Activated T-helper 2 cell treated with anti-CD3 and anti-CD28 coated beads, Interferon-gamma antibody, Interleukin-2, Interleukin-4, amounts not matched to agents 10 μg/mL and 5 μg/mL and 100 μg/mL, durations not matched to agents 14 hours and 24 hours and 36 hours (primary cell): Measurements from ENCODE around the gene ORM2. TPM values are rescaled to one million over a fixed set of nuclear protein-coding genes. Genes with fewer than 3 reads are reported as not detected.
"Not testable (repeated sequence)": the region's sequence is repeated elsewhere in the genome, so short reads cannot be mapped to it uniquely, and the experiment has no call there.

Source experiments
- DNase-seq: peaks from one replicate; pipeline ENCODE4 v3.0.0; 2021; ENCODE audit warnings: low spot score
- H3K27ac Mint-ChIP-seq: one replicate; pipeline ENCODE4 v1.8.0; 2021; ENCODE audit warnings: mixed read lengths
- H3K27me3 Mint-ChIP-seq: one replicate; pipeline ENCODE4 v1.8.0; 2021; ENCODE audit warnings: low read depth, mixed read lengths
- H3K36me3 Mint-ChIP-seq: one replicate; pipeline ENCODE4 v1.8.0; 2021; ENCODE audit warnings: low read depth, mixed read lengths
- H3K4me1 Mint-ChIP-seq: one replicate; pipeline ENCODE4 v1.8.0; 2021; ENCODE audit warnings: low read depth, mixed read lengths
- H3K4me3 Mint-ChIP-seq: one replicate; pipeline ENCODE4 v1.8.0; 2021; ENCODE audit warnings: low read depth, mild to moderate bottlenecking, moderate library complexity, mixed read lengths
- H3K9me3 Mint-ChIP-seq: one replicate; pipeline ENCODE4 v1.8.0; 2021; ENCODE audit warnings: mixed read lengths
- intact Hi-C: fragments of 100-400 bp; cut with micrococcal nuclease; formaldehyde crosslinking; loops from one replicate; pipeline ENCODE4 v1.15.1; 2023
- total RNA-seq: library from RNA; stranded (reverse); gene quantifications from 2 replicates; pipeline ENCODE4 v1.2.3, GENCODE V29; 2022

ORM2 gene
- total RNA-seq, 1 donor from 2014 or later: not detected

- no peak overlapping the region for H3K27ac Mint-ChIP-seq
- no peaks in the 10 kb centered on the region for H3K27me3 Mint-ChIP-seq
- no peak overlapping the region for H3K4me3 Mint-ChIP-seq
- H3K4me1 Mint-ChIP-seq: no peaks in the 10 kb centered on the region
- intact Hi-C loops: no loop called here
- H3K36me3 Mint-ChIP-seq: no peaks in the 10 kb centered on the region
- H3K9me3 Mint-ChIP-seq: no peaks in the 10 kb centered on the region
- DNase-seq: no peak
Measured at GRCh38 chr9:114312513-114312875, 17.2 kb upstream of the ORM2 start.

- Mint-ChIP-seq H3K4me3 (no peak overlapping the region), H3K27me3 (no peaks in the 10 kb centered on the region), H3K36me3 (no peaks in the 10 kb centered on the region), H3K9me3 (no peaks in the 10 kb centered on the region), H3K27ac (no peak overlapping the region), H3K4me1 (peaks cover 4% of the 10 kb centered on the region)
- intact Hi-C loops: no loop called here
- no peak for DNase-seq
Measured at GRCh38 chr9:114313186-114313585, 16.5 kb upstream of the ORM2 start.

GRCh38 chr9:114314256-114314867 is 15.3 kb upstream of the ORM2 start:
- intact Hi-C loops: no loop called here
- Mint-ChIP-seq H3K9me3 (no peaks in the 10 kb centered on the region), H3K36me3 (no peaks in the 10 kb centered on the region), H3K4me3 (no peak overlapping the region), H3K27me3 (no peaks in the 10 kb centered on the region), H3K4me1 (peaks cover 8% of the 10 kb centered on the region), H3K27ac (no peak overlapping the region)
- DNase-seq: no peak

GRCh38 chr9:114314881-114315722 is 14.6 kb upstream of the ORM2 start:
- no peaks in the 10 kb centered on the region for H3K9me3 Mint-ChIP-seq
- H3K27ac Mint-ChIP-seq: no peak overlapping the region

DNA sequence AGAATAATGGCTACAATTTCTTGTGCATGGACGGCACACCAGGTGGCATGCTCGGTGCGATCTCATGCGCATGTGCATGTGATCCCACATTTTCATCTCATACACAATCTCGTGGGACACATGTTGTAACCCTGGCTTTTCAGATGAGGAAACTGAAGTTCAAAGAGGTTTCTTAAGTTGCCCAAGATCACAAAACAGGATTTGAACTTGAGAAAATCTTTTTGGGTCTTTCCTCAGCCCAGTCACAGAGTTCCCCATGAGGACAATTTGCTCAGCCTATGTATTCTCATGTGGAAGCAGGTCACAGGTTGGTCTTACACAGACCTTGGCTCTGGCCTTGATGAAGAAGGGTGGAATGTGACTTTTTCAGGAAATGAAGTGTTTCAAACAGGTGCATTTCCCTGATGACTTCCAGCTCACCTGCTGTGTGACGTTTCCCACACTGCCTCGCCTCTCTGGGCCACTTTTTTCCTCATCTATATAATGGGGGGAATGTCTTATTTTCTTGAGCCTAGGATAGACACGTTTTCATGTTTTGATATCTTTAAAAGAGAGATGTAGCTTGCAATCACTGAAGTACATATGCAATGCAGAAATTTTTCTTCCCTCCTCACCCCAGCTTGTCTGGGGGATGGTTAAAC is 13.8 kb upstream of the ORM2 start:
- Mint-ChIP-seq H3K4me1 (peaks cover 8% of the 10 kb centered on the region), H3K4me3 (no peak overlapping the region), H3K9me3 (no peaks in the 10 kb centered on the region), H3K36me3 (no peaks in the 10 kb centered on the region), H3K27me3 (no peaks in the 10 kb centered on the region), H3K27ac (no peak overlapping the region)
- no peak for DNase-seq
- intact Hi-C loops: no loop called here

More at GRCh38 chr9:114314881-114315722, 14.6 kb upstream of the ORM2 start:
- intact Hi-C loops: no loop called here
- H3K4me1 Mint-ChIP-seq: peaks cover 8% of the 10 kb centered on the region
- no peak overlapping the region for H3K4me3 Mint-ChIP-seq
- H3K36me3 Mint-ChIP-seq: no peaks in the 10 kb centered on the region
- no peaks in the 10 kb centered on the region for H3K27me3 Mint-ChIP-seq
- DNase-seq: no peak

- H3K4me1 Mint-ChIP-seq: peaks cover 8% of the 10 kb centered on the region
- H3K27me3 Mint-ChIP-seq: no peaks in the 10 kb centered on the region
- H3K27ac Mint-ChIP-seq: no peak overlapping the region
- intact Hi-C loops: no loop called here
- DNase-seq: no peak
- no peaks in the 10 kb centered on the region for H3K9me3 Mint-ChIP-seq
- H3K36me3 Mint-ChIP-seq: no peaks in the 10 kb centered on the region
- no peak overlapping the region for H3K4me3 Mint-ChIP-seq
Measured at GRCh38 chr9:114316605-114317230, 13.0 kb upstream of the ORM2 start.

DNA sequence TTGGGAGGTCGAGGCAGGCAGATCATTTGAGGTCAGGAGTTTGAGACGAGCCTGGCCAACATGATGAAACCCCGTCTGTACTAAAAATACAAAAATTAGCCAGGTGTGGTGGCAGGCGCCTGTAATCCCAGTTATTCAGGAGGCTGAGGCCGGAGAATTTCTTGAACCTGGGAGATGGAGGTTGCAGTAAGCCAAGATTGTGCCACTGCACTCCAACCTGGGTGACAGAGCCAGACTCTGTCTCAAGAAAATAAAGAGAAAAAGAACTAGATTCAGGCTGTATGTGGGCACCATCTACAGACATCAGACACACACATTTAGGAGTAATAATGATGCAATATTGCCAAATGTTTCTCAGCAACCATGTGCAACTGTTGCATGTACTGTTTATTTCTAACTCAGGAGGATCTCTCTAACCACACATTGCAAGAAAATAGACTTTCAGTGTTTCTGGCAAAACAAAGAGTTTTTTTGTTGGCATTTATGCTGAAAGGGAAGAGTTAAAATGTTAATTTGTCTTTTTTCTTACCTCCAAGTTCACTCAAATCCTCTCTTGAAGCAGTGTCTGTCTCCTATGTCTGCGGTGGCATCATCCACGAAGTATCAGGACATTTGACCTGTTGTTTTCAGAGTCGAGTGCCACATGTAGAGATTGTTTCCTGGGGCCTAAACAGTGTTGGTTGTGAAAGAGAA is 11.9 kb upstream of the ORM2 start:
- no peaks in the 10 kb centered on the region for H3K27me3 Mint-ChIP-seq
- H3K4me3 Mint-ChIP-seq: no peak overlapping the region
- H3K27ac Mint-ChIP-seq: no peak overlapping the region
- no peaks in the 10 kb centered on the region for H3K36me3 Mint-ChIP-seq
- H3K9me3 Mint-ChIP-seq: no peaks in the 10 kb centered on the region
- intact Hi-C loops: no loop called here
- H3K4me1 Mint-ChIP-seq: peaks cover 8% of the 10 kb centered on the region
- DNase-seq: no peak

DNA sequence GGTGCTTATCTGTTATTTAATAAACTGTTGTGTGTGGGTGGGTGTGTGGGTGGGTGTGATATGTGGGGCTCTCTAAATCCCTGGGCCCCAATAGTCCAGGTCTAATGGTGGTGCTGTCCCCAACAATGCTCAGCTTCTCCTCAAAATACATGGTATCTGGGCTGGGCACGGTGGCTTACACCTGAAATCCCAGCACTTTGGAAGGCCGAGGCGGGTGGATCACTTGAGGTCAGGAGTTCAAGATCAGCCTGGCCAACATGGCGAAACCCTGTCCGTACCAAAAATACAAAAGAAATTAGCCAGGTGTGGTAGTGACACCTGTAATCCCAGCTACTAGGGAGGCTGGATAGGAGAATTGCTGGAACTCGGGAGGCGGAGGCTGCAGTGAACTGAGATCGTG is 11.3 kb upstream of the ORM2 start:
- H3K4me3 Mint-ChIP-seq: no peak overlapping the region
- no peak for DNase-seq
- H3K27me3 Mint-ChIP-seq: no peaks in the 10 kb centered on the region
- H3K36me3 Mint-ChIP-seq: no peaks in the 10 kb centered on the region
- no peaks in the 10 kb centered on the region for H3K9me3 Mint-ChIP-seq
- H3K27ac Mint-ChIP-seq: no peak overlapping the region
- peaks cover 8% of the 10 kb centered on the region for H3K4me1 Mint-ChIP-seq
- intact Hi-C loops: no loop called here

DNA sequence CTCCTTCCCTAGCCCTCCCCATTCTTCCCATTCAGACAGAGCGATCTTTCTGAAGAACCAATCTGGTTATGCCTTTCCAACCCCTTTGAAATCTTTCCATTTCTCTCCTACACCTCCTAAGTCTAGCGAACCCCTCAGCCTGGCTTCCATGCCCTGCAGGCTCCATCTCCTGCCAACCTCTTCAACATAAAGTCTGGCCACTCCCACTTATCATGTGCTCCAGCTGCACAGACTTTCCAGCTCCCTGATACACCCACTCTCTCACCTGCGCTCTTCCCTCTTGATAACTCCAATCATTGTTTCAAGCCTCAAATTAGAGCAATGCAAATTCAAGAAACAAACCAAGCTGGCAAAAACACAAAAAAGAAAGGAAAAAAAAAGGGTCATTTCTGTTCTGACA is 10.5 kb upstream of the ORM2 start:
- no peak overlapping the region for H3K4me3 Mint-ChIP-seq
- H3K27me3 Mint-ChIP-seq: no peaks in the 10 kb centered on the region
- no peaks in the 10 kb centered on the region for H3K36me3 Mint-ChIP-seq
- DNase-seq: no peak
- H3K9me3 Mint-ChIP-seq: no peaks in the 10 kb centered on the region
- intact Hi-C loops: no loop called here
- H3K4me1 Mint-ChIP-seq: peaks cover 8% of the 10 kb centered on the region
- H3K27ac Mint-ChIP-seq: no peak overlapping the region

DNA sequence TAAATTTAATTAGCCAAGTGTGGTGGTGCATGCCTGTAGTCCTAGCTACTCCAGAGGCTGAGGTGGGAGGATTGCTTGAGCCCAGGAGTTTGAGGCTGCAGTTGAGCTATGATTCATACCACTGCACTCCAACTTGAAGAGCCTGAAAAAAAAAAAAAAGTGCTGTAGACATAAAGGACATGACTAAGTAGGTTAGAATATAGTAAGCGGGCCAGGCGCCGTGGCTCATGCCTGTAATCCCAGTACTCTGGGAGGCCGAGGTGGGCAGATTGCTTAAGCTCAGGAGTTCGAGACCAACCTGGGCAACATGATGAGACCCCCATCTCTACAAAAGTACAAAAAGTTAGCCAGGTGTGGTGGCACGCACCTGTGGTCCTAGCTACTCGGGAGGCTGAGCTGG is 9.0 kb upstream of the ORM2 start:
- H3K36me3 Mint-ChIP-seq, H3K4me1 Mint-ChIP-seq, DNase-seq, intact Hi-C loops, H3K4me3 Mint-ChIP-seq, H3K27ac Mint-ChIP-seq, H3K27me3 Mint-ChIP-seq, H3K9me3 Mint-ChIP-seq: not testable (repeated sequence)

- H3K27ac Mint-ChIP-seq: no peak overlapping the region
- no peak overlapping the region for H3K4me3 Mint-ChIP-seq
- H3K36me3 Mint-ChIP-seq: no peaks in the 10 kb centered on the region
- peaks cover 8% of the 10 kb centered on the region for H3K4me1 Mint-ChIP-seq
- H3K27me3 Mint-ChIP-seq: no peaks in the 10 kb centered on the region
- DNase-seq: no peak
- intact Hi-C loops: no loop called here
- no peaks in the 10 kb centered on the region for H3K9me3 Mint-ChIP-seq
Measured at GRCh38 chr9:114321759-114322158, 7.9 kb upstream of the ORM2 start.

GRCh38 chr9:114322160-114322818 is 7.4 kb upstream of the ORM2 start:
- H3K4me3 Mint-ChIP-seq, intact Hi-C loops, H3K4me1 Mint-ChIP-seq, DNase-seq, H3K9me3 Mint-ChIP-seq, H3K36me3 Mint-ChIP-seq, H3K27me3 Mint-ChIP-seq, H3K27ac Mint-ChIP-seq: not testable (repeated sequence)
